Thymus (tissue), 11 donors: ENCODE measurements around the gene SORL1. TPM values are rescaled to one million over a fixed set of nuclear protein-coding genes. Genes with fewer than 3 reads are reported as not detected.

ENCODE experiments used
- DNase-seq, 9 donors: peaks; one replicate each; pipeline ENCODE4 v3.0.0-alpha.2; 2013; ENCODE audit warnings: low spot score in 9 of 9, low read depth in 6 of 9, missing footprints in 1 of 9
- H3K27ac ChIP-seq, 2 donors: one replicate each; pipeline ENCODE4 v1.5.1; 2013; ENCODE audit warnings: control low read depth in 1 of 2, low read depth in 1 of 2, low read length in 1 of 2, mild to moderate bottlenecking in 1 of 2, moderate library complexity in 1 of 2
- H3K27me3 ChIP-seq, 2 donors: one replicate each; pipeline ENCODE4 v1.5.1; 2013; ENCODE audit warnings: low read length in 1 of 2; ENCODE audit not compliant: control insufficient read depth in 2 of 2, insufficient read depth in 1 of 2
- H3K36me3 ChIP-seq, 2 donors: one replicate each; pipeline ENCODE4 v1.5.1; 2013; ENCODE audit warnings: low read length in 1 of 2, mild to moderate bottlenecking in 1 of 2, moderate library complexity in 1 of 2; ENCODE audit not compliant: control insufficient read depth in 2 of 2, insufficient read depth in 2 of 2
- H3K4me1 ChIP-seq, 2 donors: one replicate each; pipeline ENCODE4 v1.5.1; 2013; ENCODE audit warnings: low read length in 2 of 2; ENCODE audit not compliant: control insufficient read depth in 2 of 2, insufficient read depth in 2 of 2
- H3K4me3 ChIP-seq, 2 donors: one replicate each; pipeline ENCODE4 v1.5.1; 2013; ENCODE audit warnings: low read length in 2 of 2, control low read depth in 1 of 2, mild to moderate bottlenecking in 1 of 2
- H3K9me3 ChIP-seq, 2 donors: one replicate each; pipeline ENCODE4 v1.5.1; 2013; ENCODE audit warnings: low read length in 1 of 2, mild to moderate bottlenecking in 1 of 2; ENCODE audit not compliant: control insufficient read depth in 2 of 2, insufficient read depth in 1 of 2
- WGBS: extraction: QIAGEN DNeasy Blood & Tissue Kit; methylation state at CpG from one replicate; pipeline ENCODE4 v1.1.7; 2013; 5-methylcytosine and 5-hydroxymethylcytosine counted together
- polyA plus RNA-seq: library from polyadenylated mRNA; stranded (reverse); fragments of 200-250 nt; gene quantifications from one replicate; pipeline ENCODE4 v1.2.3, GENCODE V29; 2013
- total RNA-seq: library from RNA; stranded (reverse); fragments of 120-200 nt; gene quantifications from one replicate; pipeline ENCODE4 v1.2.4, GENCODE V29; 2013
- donor health status: healthy.

The SORL1 gene
- total and polyA plus RNA-seq, 2 donors, result 7.4 to 23.8 TPM

GRCh38 chr11:121466063-121466794 lies 14.1 kb downstream of the SORL1 start:
- H3K27me3 ChIP-seq, result no peaks in the 10 kb centered on the region
- DNase-seq, result no peak
- 45% methylated on average over 8 of the region's 8 CpGs for WGBS
- H3K36me3 ChIP-seq, result peaks cover 8 to 17% of the 10 kb centered on the region in 2 donors
- no peak overlapping the region for H3K4me3 ChIP-seq
- peaks cover 35 to 57% of the 10 kb centered on the region in 2 donors for H3K4me1 ChIP-seq
- no peaks in the 10 kb centered on the region for H3K9me3 ChIP-seq
- peak overlapping the region; percentile 66 to 67 for H3K27ac ChIP-seq

- Histone ChIP-seq H3K27me3 (no peaks in the 10 kb centered on the region), H3K36me3 (peaks cover 15 to 28% of the 10 kb centered on the region in 2 donors), H3K27ac (peak overlapping the region; percentile 1 to 65), H3K4me1 (peaks cover 35 to 53% of the 10 kb centered on the region in 2 donors), H3K9me3 (no peaks in the 10 kb centered on the region), H3K4me3 (no peak overlapping the region)
- 98% methylated on average over 2 of the region's 2 CpGs for WGBS
- no peak for DNase-seq
Measured at GRCh38 chr11:121467471-121467870, 15.4 kb downstream of the SORL1 start.

GRCh38 chr11:121467965-121468364 lies 15.9 kb downstream of the SORL1 start:
- Histone ChIP-seq H3K36me3 (peaks cover 15 to 28% of the 10 kb centered on the region in 2 donors), H3K27ac (peak overlapping the region; percentile 15 to 65), H3K4me3 (no peak overlapping the region), H3K9me3 (no peaks in the 10 kb centered on the region), H3K27me3 (no peaks in the 10 kb centered on the region), H3K4me1 (peaks cover 35 to 48% of the 10 kb centered on the region in 2 donors)
- peak in 5 of 9 donors; percentile 67 to 85 (median 68) for DNase-seq
- WGBS, result 4% methylated on average over 10 of the region's 10 CpGs

- H3K4me1 ChIP-seq, result peaks cover 30 to 42% of the 10 kb centered on the region in 2 donors
- 97% methylated on average over 5 of the region's 5 CpGs for WGBS
Measured at GRCh38 chr11:121469910-121470309, 17.8 kb downstream of the SORL1 start.

DNA sequence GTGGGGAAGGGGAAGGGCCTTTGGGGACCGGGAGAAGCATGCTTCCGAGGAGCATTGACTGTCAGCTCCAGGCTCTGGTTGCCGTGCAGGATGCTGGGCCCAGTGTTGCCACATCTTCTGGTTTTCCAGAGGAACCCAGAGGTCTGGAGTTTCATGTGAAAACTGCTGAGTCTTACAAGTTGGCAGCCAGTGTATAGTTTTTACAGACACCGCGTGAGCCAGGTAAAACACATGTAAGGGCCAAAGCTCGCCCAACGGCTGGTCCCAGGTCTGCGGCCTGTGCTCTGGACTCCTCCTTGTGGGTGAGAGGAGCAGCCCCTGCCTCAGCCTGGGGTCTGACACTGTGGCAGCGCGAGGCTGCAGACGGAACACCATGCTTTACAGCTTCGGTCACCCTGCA lies 19.1 kb downstream of the SORL1 start:
- DNase-seq, result no peak
- Histone ChIP-seq H3K9me3 (no peaks in the 10 kb centered on the region), H3K27me3 (no peaks in the 10 kb centered on the region), H3K4me3 (no peak overlapping the region), H3K27ac (no peak overlapping the region), H3K4me1 (peaks cover 25 to 36% of the 10 kb centered on the region in 2 donors), H3K36me3 (peaks cover 18 to 42% of the 10 kb centered on the region in 2 donors)
- 97% methylated on average over 12 of the region's 12 CpGs for WGBS

More at GRCh38 chr11:121469910-121470309, 17.8 kb downstream of the SORL1 start:
- Histone ChIP-seq H3K27ac (no peak overlapping the region), H3K27me3 (no peaks in the 10 kb centered on the region), H3K9me3 (no peaks in the 10 kb centered on the region), H3K36me3 (peaks cover 18 to 38% of the 10 kb centered on the region in 2 donors), H3K4me3 (no peak overlapping the region)
- DNase-seq, result no peak

GRCh38 chr11:121472312-121472711 lies 20.2 kb downstream of the SORL1 start:
- DNase-seq, result no peak
- 96% methylated on average over 2 of the region's 2 CpGs for WGBS
- Histone ChIP-seq H3K9me3 (no peaks in the 10 kb centered on the region), H3K4me1 (peaks cover 20 to 25% of the 10 kb centered on the region in 2 donors), H3K27me3 (no peaks in the 10 kb centered on the region), H3K4me3 (no peak overlapping the region), H3K27ac (no peak overlapping the region), H3K36me3 (peaks cover 18 to 42% of the 10 kb centered on the region in 2 donors)

DNA sequence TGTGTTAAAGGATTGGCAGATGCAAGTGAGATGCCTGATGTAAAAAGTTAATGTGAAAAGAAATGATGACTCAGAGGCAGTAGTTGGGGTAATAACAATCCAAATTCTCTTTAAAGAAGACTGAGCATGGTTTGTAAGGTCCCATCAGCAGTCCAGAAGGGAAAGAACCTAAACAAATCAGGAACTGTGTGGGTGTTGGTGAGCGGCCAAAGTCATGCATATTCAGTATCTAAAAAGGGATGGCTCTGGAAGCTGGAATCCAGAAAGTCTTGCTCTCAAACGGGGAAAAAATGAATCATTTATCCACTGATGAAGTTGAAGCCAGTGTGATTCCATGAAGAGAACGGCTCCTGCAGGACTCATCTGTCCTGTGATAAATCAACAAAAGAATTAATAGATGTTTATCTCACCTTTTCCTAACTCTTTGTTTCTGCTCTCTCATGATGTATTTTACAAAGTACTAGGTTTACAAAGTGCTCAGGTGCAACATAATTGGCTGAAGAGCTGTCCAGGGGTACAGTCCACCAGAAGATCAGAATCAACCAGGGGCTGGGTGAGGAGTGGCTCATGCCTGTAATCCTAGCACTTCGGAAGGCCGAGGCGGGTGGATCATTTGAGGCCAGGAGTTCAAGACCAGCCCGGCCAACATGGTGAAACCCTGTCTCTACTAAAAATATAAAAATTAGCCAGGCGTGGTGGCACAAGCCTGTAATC lies 21.1 kb downstream of the SORL1 start:
- Histone ChIP-seq H3K9me3 (no peaks in the 10 kb centered on the region), H3K36me3 (peaks cover 19 to 46% of the 10 kb centered on the region in 2 donors), H3K27ac (no peak overlapping the region), H3K27me3 (no peaks in the 10 kb centered on the region), H3K4me3 (no peak overlapping the region), H3K4me1 (peaks cover 12 to 16% of the 10 kb centered on the region in 2 donors)
- WGBS, result 93% methylated on average over 8 of the region's 8 CpGs
- no peak for DNase-seq

DNA sequence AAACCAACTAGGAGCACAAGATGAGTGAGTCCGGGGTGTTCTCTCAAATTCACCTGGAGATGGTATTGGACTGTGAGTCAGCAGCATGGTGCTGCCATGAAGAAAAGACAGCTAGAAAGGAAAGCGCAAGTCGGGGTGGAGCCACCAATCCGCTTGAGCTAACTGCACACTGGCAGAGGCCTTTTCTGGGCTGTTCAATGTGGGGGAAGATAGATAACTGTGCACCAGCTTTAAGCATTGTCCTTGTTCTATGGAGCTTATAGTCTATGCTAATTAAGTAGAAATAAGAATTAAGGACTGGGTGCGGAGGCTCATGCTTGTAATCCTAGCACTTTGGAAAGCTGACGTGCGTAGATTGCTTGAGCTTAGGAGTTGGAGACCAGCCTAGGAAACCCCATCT lies 22.6 kb downstream of the SORL1 start:
- peaks cover 3 to 16% of the 10 kb centered on the region in 2 donors for H3K4me1 ChIP-seq

DNA sequence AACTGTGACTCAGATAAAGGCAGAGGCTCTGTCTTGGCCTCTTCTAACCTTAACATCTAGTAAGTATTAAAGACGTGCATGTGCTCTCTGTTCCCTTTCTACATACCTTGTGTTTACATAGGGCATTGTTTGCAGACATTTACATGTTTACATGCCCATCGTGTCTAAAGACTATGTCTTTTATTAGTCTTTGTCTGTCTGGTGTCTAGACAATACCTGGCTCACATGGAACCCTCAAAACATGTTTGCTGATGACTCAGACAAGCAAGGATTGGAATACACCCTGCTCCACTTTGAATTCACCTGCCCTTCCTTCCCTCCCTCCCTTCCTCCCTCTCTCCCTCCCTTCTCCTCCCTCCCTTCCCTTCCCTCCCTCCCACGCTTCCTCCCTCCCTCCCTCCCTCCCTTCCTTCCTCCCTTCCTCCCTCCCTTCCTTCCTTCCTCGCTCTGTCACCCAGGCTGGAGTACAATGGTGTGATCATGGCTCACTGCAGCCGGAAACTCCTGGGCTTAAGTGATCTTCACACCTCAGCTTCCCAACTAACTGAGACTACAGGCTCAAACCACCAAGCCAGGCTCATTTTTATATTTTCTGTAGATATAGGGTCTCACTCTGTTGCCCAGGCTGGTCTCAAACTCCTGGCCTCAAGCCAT lies 24.4 kb downstream of the SORL1 start:
- DNase-seq, result no peak
- Histone ChIP-seq H3K4me3 (no peak overlapping the region), H3K9me3 (no peaks in the 10 kb centered on the region), H3K4me1 (peaks cover 0 to 19% of the 10 kb centered on the region in 2 donors), H3K27ac (no peak overlapping the region), H3K27me3 (no peaks in the 10 kb centered on the region), H3K36me3 (peaks cover 14 to 34% of the 10 kb centered on the region in 2 donors)
- 93% methylated on average over 5 of the region's 5 CpGs for WGBS

More for the DNA sequence above, 22.6 kb downstream of the SORL1 start:
- H3K9me3 ChIP-seq, result no peaks in the 10 kb centered on the region
- H3K27ac ChIP-seq, result no peak overlapping the region
- no peak overlapping the region for H3K4me3 ChIP-seq
- no peaks in the 10 kb centered on the region for H3K27me3 ChIP-seq
- DNase-seq, result no peak
- 99% methylated on average over 7 of the region's 7 CpGs for WGBS
- peaks cover 25 to 52% of the 10 kb centered on the region in 2 donors for H3K36me3 ChIP-seq
